AG04449 (cell line): Measurements from ENCODE around the gene FRAS1.
"Not testable (repeated sequence)": the region's sequence is repeated elsewhere in the genome, so short reads cannot be mapped to it uniquely, and the experiment has no call there.

Experiments
- CTCF ChIA-PET: fragments of 350-600 bp; formaldehyde crosslinking; extraction: SDS; loops from one replicate; lab custom pipeline; 2021; ENCODE audit warnings: antibody characterized with exemption; lab: Yijun Ruan, JAX
- POLR2A ChIA-PET: fragments of 400-600, 350-600 bp; formaldehyde crosslinking; extraction: SDS; loops from one replicate; lab custom pipeline; 2020; ENCODE audit warnings: antibody characterized with exemption, inconsistent platforms; lab: Yijun Ruan, JAX
- DNase-seq: peaks from one replicate; pipeline ENCODE4 v3.0.0-alpha.2; 2010; ENCODE audit warnings: low read depth, low spot score
- H3K4me3 ChIP-seq: 2 replicates; pipeline ENCODE4 v1.5.1; 2011; ENCODE audit warnings: low read depth, mild to moderate bottlenecking, control low read depth, low read length
- TF ChIP-seq, protein P1 (sequence below): IDR thresholded peaks from one replicate; pipeline ENCODE4 v1.5.1; 2011; ENCODE audit warnings: mild to moderate bottlenecking, moderate library complexity, low read length, control low read depth, inconsistent platforms; ENCODE audit not compliant: insufficient read depth; ENCODE audit errors: missing control alignments

FRAS1 gene

DNA sequence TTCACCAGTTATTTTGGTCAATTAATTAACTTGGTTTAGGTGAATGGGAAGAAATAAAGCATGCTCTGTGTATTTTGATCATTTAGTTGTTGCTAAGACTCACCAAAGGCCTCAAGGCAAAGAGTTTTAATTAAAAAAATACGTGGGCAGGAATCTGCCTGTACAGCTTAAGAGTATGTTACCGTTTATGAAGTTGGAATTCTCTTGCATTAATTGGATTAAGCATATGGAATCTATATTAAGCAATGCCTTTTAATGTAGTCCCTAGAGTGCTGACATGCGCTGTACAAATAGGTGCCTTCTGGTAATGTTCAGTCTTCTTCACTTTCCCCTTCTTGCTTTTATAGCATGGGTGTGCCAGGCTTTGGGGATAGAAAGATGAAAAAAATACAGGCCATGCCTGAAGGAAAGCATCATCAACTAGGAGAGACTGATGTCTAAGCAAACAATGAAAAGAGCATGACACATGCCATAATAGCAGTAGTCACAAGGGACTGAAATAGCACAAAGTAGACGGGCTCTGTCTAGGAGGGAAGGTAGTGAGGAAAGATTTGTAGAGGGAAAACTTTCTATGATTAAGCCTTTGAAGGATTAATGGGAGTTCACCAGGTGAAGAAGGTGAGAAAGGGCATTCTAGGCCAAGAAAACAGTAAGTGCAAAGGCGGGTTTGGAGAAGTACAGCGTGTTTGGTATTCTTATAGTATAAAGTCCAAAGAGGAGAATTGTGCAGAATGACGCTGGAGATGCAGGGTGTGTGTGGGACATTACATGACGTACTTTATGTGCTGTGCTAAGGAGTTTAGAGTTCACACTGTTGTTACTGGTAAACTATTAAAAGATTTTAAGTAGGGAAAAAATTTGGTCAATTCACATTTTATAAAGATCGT, 268.4 kb downstream of the FRAS1 start:
- TF ChIP-seq, protein P1, sequence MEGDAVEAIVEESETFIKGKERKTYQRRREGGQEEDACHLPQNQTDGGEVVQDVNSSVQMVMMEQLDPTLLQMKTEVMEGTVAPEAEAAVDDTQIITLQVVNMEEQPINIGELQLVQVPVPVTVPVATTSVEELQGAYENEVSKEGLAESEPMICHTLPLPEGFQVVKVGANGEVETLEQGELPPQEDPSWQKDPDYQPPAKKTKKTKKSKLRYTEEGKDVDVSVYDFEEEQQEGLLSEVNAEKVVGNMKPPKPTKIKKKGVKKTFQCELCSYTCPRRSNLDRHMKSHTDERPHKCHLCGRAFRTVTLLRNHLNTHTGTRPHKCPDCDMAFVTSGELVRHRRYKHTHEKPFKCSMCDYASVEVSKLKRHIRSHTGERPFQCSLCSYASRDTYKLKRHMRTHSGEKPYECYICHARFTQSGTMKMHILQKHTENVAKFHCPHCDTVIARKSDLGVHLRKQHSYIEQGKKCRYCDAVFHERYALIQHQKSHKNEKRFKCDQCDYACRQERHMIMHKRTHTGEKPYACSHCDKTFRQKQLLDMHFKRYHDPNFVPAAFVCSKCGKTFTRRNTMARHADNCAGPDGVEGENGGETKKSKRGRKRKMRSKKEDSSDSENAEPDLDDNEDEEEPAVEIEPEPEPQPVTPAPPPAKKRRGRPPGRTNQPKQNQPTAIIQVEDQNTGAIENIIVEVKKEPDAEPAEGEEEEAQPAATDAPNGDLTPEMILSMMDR, result no peak
- ChIA-PET CTCF (no interaction called here), POLR2A (no interaction called here)
- no peak for DNase-seq
- H3K4me3 ChIP-seq, result no peak overlapping the region

DNA sequence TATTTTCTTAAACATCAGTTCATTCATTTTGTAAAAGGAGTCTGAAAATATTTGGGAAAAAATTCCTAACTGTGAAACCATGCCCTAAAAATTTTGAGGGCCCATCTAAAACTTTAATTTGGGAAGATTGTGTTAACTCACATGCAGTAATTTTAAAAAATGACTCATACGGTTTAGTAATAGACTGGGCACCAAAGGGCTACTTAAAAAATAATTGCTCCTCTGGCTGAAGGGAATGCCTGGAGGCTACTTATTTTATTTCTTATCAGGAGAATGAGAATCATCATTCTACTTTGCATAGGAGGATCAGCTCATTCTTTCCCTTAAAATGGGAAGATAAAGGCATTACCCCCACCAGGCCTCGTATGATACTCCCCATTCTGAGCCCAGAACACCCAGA, 271.5 kb downstream of the FRAS1 start:
- POLR2A ChIA-PET, H3K4me3 ChIP-seq, CTCF ChIA-PET, DNase-seq: not testable (repeated sequence)

DNA sequence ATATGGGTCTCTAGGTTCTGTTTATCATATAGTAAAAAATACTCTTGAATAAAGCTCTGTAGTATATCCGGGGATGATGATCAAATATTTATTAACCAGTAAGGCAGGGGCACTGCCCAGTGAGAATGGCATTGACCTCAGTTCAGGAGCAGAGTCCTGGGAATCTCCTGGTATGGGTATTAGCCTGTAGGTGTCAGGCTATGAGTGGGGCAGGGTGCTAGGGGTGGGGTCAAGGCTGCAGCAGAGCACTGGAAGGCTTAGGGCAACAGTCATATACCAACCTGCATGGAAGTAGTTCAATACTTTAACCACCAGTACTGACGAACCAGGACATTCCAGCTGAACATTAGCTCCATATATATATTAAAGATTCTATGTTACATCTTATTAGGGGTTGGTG, 274.1 kb downstream of the FRAS1 start:
- TF ChIP-seq, protein P1, result no peak
- ChIA-PET POLR2A (no interaction called here), CTCF (no interaction called here)
- H3K4me3 ChIP-seq, result no peak overlapping the region
- no peak for DNase-seq

DNA sequence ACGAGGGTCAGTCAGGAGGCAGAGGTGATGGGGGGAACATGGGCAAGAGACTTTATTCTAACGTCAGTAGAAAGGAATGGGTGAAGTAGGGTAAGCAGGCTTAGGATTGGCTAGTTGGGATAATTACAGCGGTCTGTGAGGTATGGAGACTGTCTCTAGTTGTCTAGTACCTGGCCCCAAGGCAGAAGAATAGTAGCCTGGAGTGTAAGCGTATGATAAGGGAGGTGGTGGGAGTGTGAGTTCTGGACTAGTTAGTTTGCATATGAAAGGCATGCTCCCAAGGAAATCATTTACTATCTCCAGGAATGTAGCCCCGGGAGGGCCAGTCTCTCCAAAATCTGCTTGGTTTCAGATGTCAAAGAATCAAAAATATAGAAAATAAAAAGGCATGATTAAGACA, 274.8 kb downstream of the FRAS1 start:
- TF ChIP-seq, protein P1, result no peak
- H3K4me3 ChIP-seq, result no peak overlapping the region
- POLR2A ChIA-PET, result no interaction called here
- DNase-seq, result no peak
- CTCF ChIA-PET, result no interaction called here

DNA sequence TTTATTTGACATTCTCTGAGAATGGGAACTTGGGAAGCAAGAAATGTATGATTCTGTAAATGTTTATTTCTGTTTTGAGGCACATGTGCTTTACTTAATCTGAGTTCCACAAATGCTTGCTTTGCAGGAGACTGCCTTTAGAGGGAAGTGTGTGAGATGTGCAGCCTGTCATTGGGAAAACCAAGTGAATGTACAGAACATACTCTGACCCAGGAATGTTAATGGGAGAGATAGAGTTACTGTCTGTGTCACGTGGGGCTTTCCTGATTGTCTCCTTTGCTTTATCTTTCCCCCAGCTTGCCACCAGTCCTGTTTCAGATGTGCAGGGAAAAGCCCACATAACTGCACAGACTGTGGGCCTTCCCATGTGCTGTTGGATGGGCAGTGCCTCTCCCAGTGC, 275.9 kb downstream of the FRAS1 start:
- POLR2A ChIA-PET, result no interaction called here
- TF ChIP-seq, protein P1, result no peak
- no peak overlapping the region for H3K4me3 ChIP-seq
- CTCF ChIA-PET, result no interaction called here
- DNase-seq, result no peak

DNA sequence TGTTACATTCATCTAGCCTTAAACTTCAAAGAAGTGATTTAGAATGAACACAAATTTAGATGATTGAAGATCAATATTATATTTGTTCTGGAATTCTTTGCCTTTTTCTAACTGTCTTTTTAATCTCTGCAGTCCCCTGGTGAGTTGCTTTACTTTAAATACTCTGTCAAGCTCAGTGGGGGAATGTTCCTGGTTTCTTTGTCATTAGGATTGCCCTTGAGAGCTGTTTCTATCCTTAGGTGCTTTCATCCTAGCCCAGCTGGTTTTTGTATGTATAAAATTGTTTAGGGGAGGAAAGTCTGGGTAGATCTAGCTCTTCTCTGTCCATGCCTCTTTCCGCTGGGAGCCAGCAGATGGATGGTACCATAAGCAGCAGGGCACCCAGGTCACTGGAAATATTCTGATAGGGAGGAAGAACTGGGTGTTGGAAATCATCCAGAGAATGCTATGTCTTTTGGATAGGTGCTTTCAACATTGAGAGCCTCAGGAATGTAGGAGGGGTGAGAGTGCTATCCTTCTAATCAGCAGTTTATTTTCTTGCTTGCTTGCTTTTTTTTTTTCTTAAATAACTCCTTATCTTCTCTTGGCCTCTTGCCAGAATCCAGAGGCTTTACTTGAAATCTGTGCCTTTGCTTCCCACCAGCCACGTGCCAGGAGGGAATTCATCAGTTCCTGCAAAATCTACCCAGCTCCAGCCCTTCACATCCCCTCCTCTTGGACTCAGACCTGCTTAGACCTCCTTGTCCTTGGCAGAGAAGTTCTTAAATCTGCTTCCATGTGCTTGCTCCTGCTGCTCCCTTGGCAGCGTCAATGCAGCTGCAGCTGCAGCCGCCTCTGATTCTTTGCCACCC, 279.2 kb downstream of the FRAS1 start:
- no peak overlapping the region for H3K4me3 ChIP-seq
- ChIA-PET CTCF (no interaction called here), POLR2A (no interaction called here)
- TF ChIP-seq, protein P1, result no peak
- DNase-seq, result no peak
